Activated gamma-delta T cell treated with anti-CD3 and anti-CD28 coated beads, Interleukin-2, amount 50 U/mL, for 16 hours (primary cell): Measurements from ENCODE around the gene NDUFS5.
"Not testable (repeated sequence)": the region's sequence is repeated elsewhere in the genome, so short reads cannot be mapped to it uniquely, and the experiment has no call there.

ENCODE experiments used
- DNase-seq: peaks from one replicate; pipeline ENCODE4 v3.0.0-alpha.2; 2020; ENCODE audit warnings: low read depth

The NDUFS5 gene

DNA sequence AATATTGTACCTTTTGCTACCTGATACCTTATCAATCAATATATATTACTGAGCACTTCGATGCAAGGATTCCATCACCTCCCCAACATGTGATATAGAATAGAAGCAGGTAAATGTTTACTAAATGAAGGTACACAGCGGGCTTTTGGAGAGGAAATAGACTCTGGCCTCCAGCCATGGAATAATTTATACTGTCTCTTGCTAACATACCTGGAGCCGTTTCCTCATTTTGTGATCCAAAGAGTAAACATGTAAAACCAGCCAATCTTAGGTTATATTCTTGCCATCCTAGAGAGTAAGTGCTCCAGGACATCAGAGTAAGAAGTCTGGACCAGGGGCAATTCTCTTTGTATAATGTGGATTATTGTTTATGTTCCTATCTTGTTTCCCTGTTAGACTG, 39.4 kb downstream of the NDUFS5 start:
- no peak for DNase-seq

DNA sequence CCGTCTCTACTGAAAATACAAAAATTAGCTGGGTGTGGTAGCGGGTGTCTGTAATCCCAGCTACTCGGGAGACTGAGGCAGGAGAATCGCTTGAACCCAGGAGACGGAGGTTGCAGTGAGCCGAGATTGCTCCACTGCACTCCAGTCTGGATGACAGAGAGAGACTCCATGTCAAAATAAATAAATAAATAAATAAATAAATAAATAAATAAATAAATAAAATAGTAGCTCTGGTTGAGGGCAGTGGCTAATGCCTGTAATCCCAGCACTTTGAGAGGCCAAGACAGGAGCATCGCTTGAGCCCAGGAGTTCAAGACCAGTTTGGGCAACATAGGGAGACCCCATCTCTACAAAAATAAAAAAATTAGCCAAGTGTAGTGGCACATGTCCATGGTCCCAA, 42.1 kb downstream of the NDUFS5 start:
- not testable (repeated sequence) for DNase-seq

DNA sequence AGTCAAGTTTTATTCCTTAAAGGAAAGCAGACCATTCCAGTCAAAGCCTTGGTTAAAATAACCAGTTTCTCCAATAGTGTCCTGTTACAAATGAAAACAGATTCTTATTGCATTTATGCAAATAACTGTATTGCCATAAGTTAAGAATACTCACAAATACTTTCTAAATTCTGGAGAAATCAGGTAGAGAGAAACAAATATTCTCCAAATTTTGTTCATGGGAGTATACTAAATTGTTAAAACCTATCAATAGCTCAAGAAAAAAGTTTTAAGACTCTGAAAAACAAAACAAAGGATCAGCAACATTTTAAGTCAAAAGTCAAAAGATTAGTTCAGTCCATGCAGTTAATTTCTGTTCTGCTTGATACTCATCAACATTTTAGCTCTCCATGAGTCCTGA, 45.4 kb downstream of the NDUFS5 start:
- not testable (repeated sequence) for DNase-seq

DNA sequence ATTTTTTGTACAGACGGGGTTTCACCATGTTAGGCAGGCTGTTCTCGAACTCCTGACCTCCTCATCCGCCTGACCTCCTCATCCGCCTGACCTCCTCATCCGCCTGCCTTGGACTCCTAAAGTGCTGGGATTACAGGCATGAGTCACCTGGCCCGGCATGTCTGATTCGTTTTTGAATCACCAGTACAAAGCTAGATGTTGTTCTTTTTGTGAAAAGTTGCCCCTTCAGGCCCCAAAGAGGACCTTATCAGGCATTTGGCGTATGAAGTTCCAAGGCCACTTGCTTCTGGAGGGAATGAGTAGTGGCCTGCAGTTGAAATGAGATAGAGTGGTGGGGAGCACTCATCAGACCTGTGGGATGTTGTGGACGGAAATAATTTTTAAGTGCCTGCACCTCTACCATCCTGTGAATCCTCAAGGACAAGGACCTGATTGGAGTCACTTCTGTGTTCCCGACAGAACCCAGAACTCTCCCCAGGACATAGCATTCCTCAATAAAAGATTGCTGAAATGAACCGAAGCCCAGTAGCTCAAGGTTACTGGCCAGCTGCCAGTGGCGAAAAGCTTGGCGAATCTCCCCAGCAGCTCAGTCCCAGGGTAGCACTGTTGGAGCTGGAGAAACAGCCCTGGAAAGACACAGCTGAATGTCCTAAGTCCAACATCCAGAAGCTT, 50.1 kb downstream of the NDUFS5 start:
- no peak for DNase-seq

DNA sequence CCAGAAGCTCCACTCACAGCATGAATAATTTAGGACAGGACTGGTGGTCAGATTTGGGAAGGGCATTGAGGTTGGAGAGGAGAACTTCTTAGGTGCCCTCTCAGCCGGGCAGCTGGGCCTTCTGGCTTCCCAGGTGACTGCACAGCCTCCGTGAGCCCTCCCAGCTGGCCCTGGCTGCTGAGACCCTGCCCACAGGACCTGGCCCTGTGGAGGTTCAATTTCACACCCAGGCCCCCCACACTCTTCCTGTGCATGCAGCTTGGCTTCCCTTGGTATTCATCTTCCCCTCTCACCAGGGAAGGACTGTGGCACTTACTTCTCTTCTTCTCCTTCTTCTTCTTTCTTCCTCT, 50.6 kb downstream of the NDUFS5 start:
- DNase-seq, result no peak

DNA sequence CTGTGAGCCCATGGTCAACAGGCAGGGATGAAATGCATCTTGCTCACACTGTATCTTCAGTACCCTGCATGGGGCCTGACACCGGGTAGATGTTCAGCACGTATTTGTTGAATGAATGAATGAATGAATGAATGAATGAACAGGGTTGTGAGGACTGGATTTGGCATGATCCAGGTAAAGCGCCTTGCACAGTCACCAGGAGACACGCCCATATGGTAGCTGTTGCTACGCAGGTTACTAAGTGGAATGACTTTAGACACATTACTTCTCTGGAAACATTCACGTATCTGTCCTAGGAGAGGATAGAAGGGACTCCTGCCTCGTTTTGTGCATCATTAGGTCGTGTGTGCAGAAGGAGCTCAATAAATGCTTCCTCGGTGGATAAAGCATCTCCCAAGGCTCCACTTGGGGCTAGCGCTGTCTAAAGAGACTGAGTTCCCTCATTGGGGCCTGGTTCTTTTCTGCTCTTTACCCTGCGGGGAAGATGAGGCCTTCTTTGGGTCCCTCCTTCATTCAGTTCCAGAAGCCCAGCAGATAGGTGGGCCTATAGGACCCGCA, 54.2 kb downstream of the NDUFS5 start:
- DNase-seq, result no peak

DNA sequence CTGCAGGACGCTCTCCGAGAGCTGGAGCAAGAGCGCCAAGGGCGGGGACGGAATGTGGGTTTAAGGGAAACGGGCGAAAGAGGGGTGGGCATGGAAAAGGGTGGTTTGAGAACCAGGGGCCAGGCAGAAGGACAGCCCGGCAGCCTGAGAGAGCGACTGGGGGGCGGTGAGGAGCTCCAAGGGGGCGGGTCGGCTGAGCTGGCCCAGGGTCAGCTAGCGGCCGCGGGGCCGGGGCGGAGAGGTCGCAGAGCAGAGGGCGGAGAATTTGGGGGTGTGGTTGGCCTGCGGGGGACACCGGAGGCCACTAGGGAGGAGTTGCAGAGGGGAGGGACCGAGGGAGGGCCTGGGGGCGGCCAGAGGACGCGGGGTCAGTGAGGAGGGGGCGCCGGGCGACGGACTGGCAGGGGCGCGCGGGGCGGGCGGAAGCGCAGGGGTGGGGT, 54.7 kb downstream of the NDUFS5 start:
- DNase-seq, result no peak

DNA sequence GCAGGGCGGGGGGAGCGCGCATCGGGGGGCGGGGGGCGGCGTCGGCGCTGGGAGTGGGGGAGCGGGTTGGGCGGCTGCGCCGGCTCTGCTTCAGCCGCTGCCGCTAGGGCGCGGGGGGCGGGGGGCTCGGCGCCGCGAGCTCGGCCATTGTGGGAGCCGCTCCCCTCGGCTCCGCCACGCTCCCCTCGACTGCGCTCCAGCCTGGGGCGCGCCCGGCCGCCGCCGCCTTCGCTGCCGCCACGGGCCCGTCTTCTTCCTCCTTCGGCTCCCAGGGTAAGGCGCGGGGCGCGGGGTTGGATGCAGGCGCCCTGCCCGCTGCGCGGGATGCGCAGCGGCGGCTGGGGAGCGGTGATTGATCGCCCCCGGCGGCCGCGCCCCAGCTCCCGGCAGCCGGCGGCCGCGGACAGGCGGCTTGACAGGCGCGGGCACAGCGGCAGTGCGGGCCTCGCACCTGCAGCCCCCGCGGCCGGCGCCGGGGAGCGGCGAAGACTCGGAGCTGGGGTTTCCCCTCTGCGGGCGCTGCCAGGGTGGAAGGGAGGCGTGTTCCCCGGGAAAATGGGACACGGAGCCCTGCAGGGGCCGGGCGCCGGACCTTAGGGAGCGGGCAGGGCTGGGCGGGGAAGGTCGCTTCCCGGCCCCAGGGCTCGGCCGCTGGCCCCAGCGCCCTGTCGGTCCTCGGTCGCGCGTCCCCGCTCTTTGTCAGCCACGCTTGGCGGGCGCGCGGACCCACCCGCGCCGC, 55.3 kb downstream of the NDUFS5 start:
- no peak for DNase-seq

DNA sequence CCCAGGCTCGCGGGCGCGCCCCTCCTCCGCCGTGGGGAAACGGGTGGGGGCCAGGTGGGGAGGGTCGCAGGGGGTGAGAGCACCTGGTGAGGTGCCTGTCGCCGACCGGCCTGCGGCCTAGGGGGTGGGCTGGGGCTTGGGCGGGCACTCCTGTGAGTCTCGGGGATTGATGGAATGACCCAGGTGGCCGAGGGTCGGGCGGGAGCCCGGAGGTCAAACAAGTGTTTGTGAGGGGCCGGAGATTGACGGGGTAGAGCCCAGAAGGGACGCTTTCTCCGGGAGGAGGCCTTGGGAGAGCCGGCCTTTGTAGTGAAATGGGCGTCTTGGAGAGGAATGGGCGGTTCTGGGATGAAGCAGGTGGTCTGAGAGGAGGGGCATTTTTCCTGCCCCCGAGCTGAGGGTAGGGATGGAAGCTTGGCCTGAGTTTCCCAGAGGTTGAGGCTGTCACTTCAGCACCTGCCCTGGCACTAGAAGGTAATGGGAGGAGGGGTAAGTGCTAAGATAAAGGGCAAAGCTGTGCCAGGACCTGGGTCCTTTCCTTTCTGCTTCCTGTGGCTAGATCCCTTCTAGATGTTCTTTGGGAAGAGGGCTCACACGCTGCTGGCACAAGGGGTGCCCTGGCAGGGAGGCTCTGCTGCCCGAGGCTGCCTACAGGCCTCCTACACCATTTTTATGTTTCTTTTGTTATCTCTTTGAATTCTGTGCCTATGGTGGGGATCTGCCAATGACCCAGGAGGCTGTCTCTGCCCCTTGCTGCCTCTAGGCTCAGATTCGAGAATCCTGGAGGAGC, 56.1 kb downstream of the NDUFS5 start:
- DNase-seq, result no peak

DNA sequence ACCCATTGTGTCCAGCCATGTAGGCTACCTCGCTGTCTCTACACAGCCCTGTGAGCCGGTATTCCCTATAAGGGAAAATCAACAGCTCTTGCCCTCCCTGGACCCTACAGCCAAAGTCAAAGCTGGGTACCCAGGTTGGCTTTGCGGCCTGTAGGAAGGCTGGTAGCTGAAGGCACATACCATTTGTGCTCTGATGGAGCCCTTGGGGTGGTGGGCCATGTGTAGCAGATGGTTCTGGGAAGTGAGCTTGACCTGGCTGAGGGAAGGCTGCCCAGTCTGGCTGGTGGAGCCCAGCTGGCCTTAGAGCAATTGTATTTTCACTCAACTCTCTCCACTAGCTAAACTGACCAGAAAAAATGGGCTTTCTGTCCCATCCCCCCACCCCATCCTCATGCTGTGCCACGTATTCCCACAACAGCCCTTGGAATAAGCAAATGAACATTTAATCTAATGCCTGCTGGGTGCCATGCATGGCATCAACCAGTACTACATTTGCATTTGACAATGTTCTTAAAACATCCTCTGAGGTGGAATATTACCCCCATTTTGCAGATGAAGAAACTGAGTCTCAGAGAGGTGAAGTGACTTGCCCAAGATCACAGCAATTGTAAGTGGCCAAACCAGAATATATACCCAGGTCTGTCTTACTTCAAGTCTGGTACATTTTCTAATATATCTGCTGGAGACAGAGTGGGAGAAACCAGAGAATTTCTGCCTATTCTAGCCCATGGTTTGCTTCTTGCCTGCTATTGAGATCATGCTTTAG, 56.8 kb downstream of the NDUFS5 start:
- DNase-seq, result no peak

DNA sequence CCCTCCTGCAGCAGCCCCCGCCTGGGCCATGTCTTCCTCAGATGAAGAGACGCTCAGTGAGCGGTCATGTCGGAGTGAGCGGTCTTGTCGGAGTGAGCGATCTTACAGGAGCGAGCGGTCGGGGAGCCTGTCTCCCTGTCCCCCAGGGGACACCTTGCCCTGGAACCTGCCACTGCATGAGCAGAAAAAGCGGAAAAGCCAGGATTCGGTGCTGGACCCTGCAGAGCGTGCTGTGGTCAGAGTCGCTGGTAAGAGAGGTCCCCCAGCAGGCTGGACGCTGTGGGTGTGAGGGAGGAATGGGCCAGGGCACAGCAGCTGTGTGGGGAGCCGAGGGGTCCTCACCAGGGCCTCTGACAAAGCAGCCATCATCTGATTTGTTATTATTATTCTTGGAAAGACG, 58.0 kb downstream of the NDUFS5 start:
- DNase-seq, result no peak
